GM18505 (cell line): ENCODE measurements around the gene VRK1.

Source experiments
- ATAC-seq: cut with Tn5 transposase; IDR thresholded peaks from one replicate; pipeline ENCODE4 v1.9.1; 2021; ENCODE audit not compliant: unreplicated experiment
- POLR2A ChIP-seq: IDR thresholded peaks from 4 replicates; pipeline ENCODE4 v1.6.1; 2011; ENCODE audit warnings: borderline replicate concordance; ENCODE audit not compliant: insufficient read depth, insufficient read length; ENCODE audit errors: extremely low read depth

The VRK1 gene

DNA sequence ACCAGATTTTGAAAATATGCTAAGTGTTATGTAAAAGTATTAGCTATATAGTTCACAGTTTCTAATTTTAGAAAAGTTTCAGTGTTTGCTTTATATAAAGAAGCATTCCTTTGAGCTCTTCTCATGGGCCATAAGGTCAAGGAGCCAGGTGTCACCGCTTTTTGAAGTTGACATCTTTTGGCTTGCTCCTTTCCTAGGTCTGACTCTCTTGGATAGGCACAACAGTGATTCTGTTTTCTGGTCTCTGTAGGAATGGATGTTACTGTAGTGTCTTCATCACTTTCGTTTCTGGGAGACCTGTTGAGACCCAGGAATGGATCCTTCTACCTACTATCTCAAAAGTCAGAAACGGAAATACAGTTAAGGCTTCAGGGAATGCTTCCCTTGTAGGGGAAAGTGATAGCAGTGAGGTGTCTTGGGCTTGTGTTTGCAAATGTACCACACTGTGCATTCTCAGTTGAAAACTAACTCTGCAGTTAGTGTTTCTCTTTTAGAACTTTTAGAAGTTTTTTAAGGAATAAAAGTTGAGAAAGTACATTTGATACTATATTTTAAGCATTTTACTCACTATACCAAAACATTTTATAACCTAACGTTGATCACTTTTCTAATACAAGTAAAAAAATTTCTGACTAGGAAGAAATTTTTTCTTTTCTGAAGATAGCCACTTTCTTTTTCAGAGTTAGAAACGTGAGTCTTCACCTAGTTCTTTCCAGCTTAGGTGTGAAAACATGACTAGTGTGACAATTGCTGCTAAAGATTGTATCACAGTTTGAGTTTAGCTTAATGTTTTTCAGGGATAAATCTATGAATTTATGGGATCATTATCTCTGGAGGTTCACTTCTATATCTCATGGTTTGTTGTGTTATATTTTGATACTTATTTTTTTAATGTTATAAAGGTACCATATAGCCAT, 20.8 kb downstream of the VRK1 start:
- no peak for TF ChIP-seq POLR2A
- ATAC-seq: no peak

DNA sequence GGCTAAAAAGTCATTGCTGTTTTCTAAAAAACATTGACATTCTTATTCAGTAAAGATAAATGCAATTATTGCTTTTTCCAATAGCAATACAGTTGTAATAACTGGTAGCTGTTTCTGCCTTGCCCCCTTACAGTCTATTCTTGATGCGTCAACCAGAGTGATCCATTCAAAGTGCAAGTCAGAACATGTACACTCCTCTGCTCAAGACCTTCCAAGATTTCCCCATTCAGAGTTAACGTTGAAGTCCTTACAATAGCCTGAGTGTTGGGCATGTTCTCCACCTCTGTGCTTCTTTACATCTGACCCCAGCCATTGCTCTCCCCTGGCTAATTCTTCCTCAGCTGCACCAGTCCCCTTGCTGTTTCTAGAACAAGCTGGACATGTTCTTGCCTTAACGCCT, 24.3 kb downstream of the VRK1 start:
- no peak for ATAC-seq
- TF ChIP-seq POLR2A: no peak

DNA sequence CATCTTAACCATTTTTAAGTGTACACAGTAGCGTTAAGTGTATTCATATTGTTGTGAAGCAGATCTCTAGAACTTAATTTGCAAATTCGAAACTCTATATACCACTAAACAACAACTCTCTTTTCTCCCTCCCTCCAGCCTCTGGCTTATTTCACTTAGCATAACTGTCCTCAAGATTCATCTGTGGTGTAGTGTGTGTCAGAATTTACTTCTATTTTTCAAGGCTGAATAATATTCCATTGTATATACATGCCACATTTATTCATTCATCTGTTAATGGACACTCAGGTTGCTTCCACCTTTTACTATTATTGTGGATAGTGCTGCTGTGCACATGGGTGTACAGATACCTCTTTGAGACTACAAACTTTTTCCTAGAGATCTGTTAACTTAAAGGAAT, 26.5 kb downstream of the VRK1 start:
- ATAC-seq: no peak
- TF ChIP-seq POLR2A: no peak

DNA sequence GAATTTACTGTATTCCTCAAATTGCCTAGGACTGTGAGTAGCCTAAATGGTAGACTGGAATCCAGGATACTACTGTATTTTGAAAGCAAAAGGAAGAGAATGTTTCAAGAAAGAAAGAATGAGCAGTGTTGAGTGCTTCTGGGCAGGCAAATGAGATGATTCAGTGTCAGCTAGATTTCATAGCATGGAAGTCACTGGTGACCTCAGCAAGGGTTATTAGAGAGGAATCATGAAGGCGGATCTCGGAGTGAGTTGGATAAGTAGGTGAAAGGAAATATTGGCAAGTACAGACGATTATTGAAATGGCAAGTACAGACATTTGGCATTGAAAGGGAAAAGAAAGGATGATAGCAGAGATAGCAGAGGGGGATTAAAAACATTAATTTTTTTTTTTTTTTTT, 27.1 kb downstream of the VRK1 start:
- TF ChIP-seq POLR2A: no peak
- ATAC-seq: no peak

DNA sequence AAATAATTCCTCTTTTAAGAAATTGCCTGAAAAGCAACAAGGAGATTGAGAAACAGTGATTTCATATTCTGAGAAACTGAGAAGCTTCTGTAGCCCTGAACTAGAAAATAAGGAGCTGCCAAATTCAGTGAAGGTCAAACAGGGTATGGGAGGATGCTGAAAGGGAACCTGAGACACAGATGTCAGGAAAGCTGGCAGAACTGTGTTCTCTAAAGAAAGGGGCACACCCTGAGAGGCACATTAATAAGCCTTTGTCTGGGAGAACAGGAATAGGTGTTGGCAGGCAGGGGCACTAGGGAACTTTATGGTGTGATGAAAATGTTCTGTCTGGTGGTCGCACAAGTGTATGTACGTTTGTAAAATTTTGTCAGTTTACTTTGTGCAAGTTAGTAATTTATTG, 29.6 kb downstream of the VRK1 start:
- no peak for TF ChIP-seq POLR2A
- no peak for ATAC-seq

GRCh38 chr14:96827290-96827689, 30.1 kb downstream of the VRK1 start:
- TF ChIP-seq POLR2A: no peak
- ATAC-seq: no peak

- ATAC-seq: no peak
Measured at GRCh38 chr14:96829791-96830190, 32.6 kb downstream of the VRK1 start.

DNA sequence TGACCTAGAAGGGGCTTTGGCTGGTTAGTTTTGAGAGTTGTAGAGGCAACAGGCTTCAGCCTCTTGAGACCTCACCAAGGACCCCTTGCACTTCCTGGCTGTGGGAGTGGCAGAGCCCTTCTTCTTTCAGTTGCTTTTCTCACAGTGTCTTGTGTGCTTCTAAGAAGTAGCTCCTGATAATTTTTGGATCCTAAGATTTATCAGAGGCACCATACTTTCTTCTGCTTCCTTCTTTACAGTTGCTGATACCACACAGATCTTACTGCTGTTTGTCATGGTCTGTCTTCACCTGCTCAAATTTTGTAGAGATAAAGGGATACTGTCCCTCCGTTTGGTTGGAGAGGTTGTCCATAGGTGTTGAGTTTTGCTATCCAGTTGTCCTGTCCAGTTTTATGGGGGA, 33.8 kb downstream of the VRK1 start:
- no peak for TF ChIP-seq POLR2A
- ATAC-seq: no peak

More at GRCh38 chr14:96829791-96830190, 32.6 kb downstream of the VRK1 start:
- TF ChIP-seq POLR2A: no peak

DNA sequence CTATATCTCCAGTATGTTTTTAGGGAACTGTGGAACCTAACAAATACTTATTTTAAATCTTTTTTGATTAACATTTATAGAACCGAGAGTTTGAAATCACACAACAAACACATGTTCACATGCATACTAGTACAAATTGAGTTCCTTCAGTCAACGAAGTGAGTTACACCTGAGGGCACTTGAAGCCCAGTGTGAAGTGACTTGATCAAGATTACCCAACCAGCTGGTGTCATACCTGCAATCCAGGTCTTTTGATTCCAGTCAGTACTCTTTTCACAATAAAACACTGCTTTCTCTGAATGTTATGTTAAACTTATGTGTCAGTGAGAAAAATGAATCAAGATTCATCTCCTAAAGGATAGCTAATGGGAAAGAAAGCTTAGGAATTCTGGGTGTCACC, 35.2 kb downstream of the VRK1 start:
- ATAC-seq: no peak
- no peak for TF ChIP-seq POLR2A

DNA sequence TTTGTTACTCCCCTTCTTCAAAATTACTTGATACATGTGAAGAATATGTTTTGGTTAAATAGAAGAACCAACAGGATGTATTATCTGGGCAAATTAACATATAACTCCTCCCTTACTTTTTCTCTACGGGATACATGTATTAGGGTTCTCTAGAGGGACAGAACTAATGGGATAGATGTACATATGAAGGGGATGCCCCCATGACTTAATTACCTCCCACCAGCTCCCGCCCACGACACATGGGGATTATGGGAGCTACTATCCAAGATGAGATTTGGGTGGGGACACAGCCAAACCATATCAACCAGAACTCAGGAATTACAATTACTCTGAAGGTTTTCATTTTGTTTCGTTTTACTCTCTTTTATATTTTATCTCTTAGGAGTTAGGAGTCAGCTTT, 41.3 kb downstream of the VRK1 start:
- no peak for TF ChIP-seq POLR2A
- ATAC-seq: no peak

- no peak for TF ChIP-seq POLR2A
- ATAC-seq: no peak
Measured at GRCh38 chr14:96839251-96839650, 42.1 kb downstream of the VRK1 start.

- no peak for TF ChIP-seq POLR2A
- no peak for ATAC-seq
Measured at GRCh38 chr14:96843137-96843536, 46.0 kb downstream of the VRK1 start.

- no peak for ATAC-seq
- no peak for TF ChIP-seq POLR2A
Measured at GRCh38 chr14:96844857-96845570, 47.8 kb downstream of the VRK1 start.

DNA sequence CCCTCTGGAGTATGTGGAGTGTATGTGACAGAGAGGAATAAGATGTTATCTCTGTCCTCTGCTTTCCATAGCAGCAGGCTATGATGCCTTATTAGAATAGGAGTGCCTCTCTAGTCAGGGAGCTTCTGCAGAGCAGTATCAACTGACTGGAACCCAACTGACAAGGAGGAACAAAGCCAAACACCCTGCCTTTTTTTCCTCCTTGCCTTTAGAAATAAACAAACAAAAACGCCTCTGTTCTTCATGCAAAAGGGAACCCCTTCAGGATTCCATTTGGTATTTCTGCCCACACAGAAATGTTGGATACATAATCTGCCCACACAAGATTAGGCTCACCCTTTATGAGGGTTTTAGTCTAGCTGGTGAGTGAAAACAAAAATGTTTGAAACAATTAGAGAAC, 50.3 kb downstream of the VRK1 start:
- TF ChIP-seq POLR2A: no peak
- ATAC-seq: no peak
